Measurements from ENCODE around the gene CD320. TPM values are rescaled to one million over a fixed set of nuclear protein-coding genes. Genes with fewer than 3 reads are reported as not detected.

CD320 gene
- total and polyA plus RNA-seq, 2 donors (not counting 1 experiment from before 2014, with no cell fraction given), result 30.5 to 32.6 TPM

- Histone ChIP-seq H3K27me3 (replicated peaks in 1 of 4; ENCODE audit: control extremely low read depth in 1 of 4, control insufficient read depth in 3 of 4, insufficient read depth in 4 of 4, low read length in 3 of 4) (peaks cover 0 to 3% (median 2%) of the 10 kb centered on the region in 4 experiments), H4K20me1 (ENCODE audit: control insufficient read depth, insufficient read depth, low read length, poor library complexity, severe bottlenecking) (peaks cover 8% of the 10 kb centered on the region), H3K4me2 (replicated peaks; ENCODE audit: low read depth, low read length, poor library complexity, severe bottlenecking) (no peak overlapping the region), H3K79me2 (ENCODE audit: control insufficient read depth, insufficient read depth, low read length) (peaks cover 40% of the 10 kb centered on the region), H3K4me3 (ENCODE audit: control extremely low read depth in 1 of 5, extremely low read depth in 1 of 5, insufficient read depth in 1 of 5, low read depth in 2 of 5, low read length in 4 of 5) (no peak overlapping the region), H3K27ac (ENCODE audit: low read length in 2 of 2) (peak overlapping the region in 1 of 2 donors; percentile 20), H3K4me1 (ENCODE audit: control insufficient read depth in 2 of 2, insufficient read depth in 2 of 2, low read length in 2 of 2) (peaks cover 18 to 39% of the 10 kb centered on the region in 2 donors), H3K36me3 (replicated peaks in 1 of 2; ENCODE audit: control extremely low read depth in 1 of 2, control insufficient read depth in 1 of 2, extremely low read depth in 1 of 2, insufficient read depth in 2 of 2, low read length in 1 of 2) (peaks cover 0 to 20% of the 10 kb centered on the region in 2 experiments), H2AFZ (ENCODE audit: insufficient read depth, low read depth, low read length, poor library complexity, severe bottlenecking) (no peak overlapping the region), H3K9ac (ENCODE audit: low read length) (no peak overlapping the region), H3K9me3 (ENCODE audit: control extremely low read depth in 1 of 3, control insufficient read depth in 2 of 3, insufficient read depth in 1 of 3, low read length in 2 of 3) (no peaks in the 10 kb centered on the region)
- intact Hi-C loops (cut with micrococcal nuclease), result no loop called here
- ATAC-seq (ENCODE audit: low read depth) (no peak), DNase-seq (no peak)
- H3K27me3 Mint-ChIP-seq, result no peaks in the 10 kb centered on the region
- WGBS (ENCODE audit: insufficient coverage), result 84% methylated on average over 17 of the region's 17 CpGs
- H3K4me1 Mint-ChIP-seq, result peaks cover 37% of the 10 kb centered on the region
- ChIA-PET POLR2A (interaction anchor here (0.6 to 1.7 kb wide), 2 partner anchors 10 to 108 kb away, joined by 4 to 5 read pairs; no protein-coding TSS in a partner anchor), CTCF (interaction anchor here (0.5 to 1.3 kb wide), 2 partner anchors 8 to 29 kb away, joined by 5 to 6 read pairs; no protein-coding TSS in a partner anchor)
- H3K27ac Mint-ChIP-seq, result peak overlapping the region; percentile 59
- no peaks in the 10 kb centered on the region for H3K9me3 Mint-ChIP-seq (ENCODE audit: insufficient read depth)
- no peak overlapping the region for H3K4me3 Mint-ChIP-seq
- TF ChIP-seq EZH2 (IDR thresholded peaks at IDR 0.05; ENCODE audit: borderline replicate concordance, insufficient read depth, low read depth, low read length, poor library complexity, severe bottlenecking) (no peak), CTCF (IDR thresholded peaks at IDR 0.05) (no peak)
These were observed 16.3 kb upstream of the CD320 start for GRCh38 chr19:8324186-8325050.

DNA sequence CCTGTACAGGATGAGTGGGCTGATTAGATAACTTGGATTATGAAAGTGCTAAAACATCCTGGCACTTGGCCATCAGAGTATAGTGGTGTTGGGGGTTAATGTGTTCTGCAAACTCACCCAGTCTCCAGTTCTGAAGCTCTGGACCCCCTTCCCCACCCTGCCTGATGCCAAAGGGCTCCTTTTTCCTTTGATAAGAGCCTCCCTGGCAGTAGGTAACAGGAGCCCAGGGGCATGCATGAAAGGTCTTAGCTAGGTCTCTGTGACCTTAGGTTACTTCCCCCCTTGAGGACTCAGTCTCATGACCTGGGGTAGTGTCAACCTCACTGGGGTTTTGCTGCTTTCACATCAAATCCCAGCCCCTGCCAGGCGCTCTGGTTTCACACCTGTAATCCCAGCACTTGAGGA lies 15.6 kb upstream of the CD320 start:
- POLR2A ChIA-PET, result interaction anchor here (0.6 to 1.7 kb wide), 2 partner anchors 11 to 109 kb away, joined by 4 to 5 read pairs; no protein-coding TSS in a partner anchor
- H3K9me3 ChIP-seq (ENCODE audit: control extremely low read depth in 1 of 3, control insufficient read depth in 2 of 3, insufficient read depth in 1 of 3, low read length in 2 of 3), result no peaks in the 10 kb centered on the region
- no peaks in the 10 kb centered on the region for H3K9me3 Mint-ChIP-seq (ENCODE audit: insufficient read depth)
- intact Hi-C loops (cut with micrococcal nuclease), result no loop called here
- peaks cover 0 to 20% of the 10 kb centered on the region in 2 experiments for H3K36me3 ChIP-seq (replicated peaks in 1 of 2; ENCODE audit: control extremely low read depth in 1 of 2, control insufficient read depth in 1 of 2, extremely low read depth in 1 of 2, insufficient read depth in 2 of 2, low read length in 1 of 2)
- peaks cover 0 to 3% (median 2%) of the 10 kb centered on the region in 4 experiments for H3K27me3 ChIP-seq (replicated peaks in 1 of 4; ENCODE audit: control extremely low read depth in 1 of 4, control insufficient read depth in 3 of 4, insufficient read depth in 4 of 4, low read length in 3 of 4)
- no peak overlapping the region for H3K4me3 Mint-ChIP-seq
- H3K4me2 ChIP-seq (replicated peaks; ENCODE audit: low read depth, low read length, poor library complexity, severe bottlenecking), result no peak overlapping the region
- DNase-seq (no peak), ATAC-seq (ENCODE audit: low read depth) (no peak)
- TF ChIP-seq CTCF (IDR thresholded peaks at IDR 0.05) (no peak), EZH2 (IDR thresholded peaks at IDR 0.05; ENCODE audit: borderline replicate concordance, insufficient read depth, low read depth, low read length, poor library complexity, severe bottlenecking) (no peak)
- CTCF ChIA-PET, result interaction anchor here (1.3 kb wide), 1 partner anchor 30 kb away, joined by 6 read pairs; no protein-coding TSS in a partner anchor
- no peak overlapping the region for H3K4me3 ChIP-seq (ENCODE audit: control extremely low read depth in 1 of 5, extremely low read depth in 1 of 5, insufficient read depth in 1 of 5, low read depth in 2 of 5, low read length in 4 of 5)
- peak overlapping the region; percentile 59 for H3K27ac Mint-ChIP-seq
- WGBS (ENCODE audit: insufficient coverage), result 100% methylated on average over 1 of the region's 1 CpG
- no peak overlapping the region for H3K9ac ChIP-seq (ENCODE audit: low read length)
- H2AFZ ChIP-seq (ENCODE audit: insufficient read depth, low read depth, low read length, poor library complexity, severe bottlenecking), result no peak overlapping the region
- H3K4me1 ChIP-seq (ENCODE audit: control insufficient read depth in 2 of 2, insufficient read depth in 2 of 2, low read length in 2 of 2), result peaks cover 18 to 39% of the 10 kb centered on the region in 2 donors
- peaks cover 8% of the 10 kb centered on the region for H4K20me1 ChIP-seq (ENCODE audit: control insufficient read depth, insufficient read depth, low read length, poor library complexity, severe bottlenecking)
- no peaks in the 10 kb centered on the region for H3K27me3 Mint-ChIP-seq
- peaks cover 40% of the 10 kb centered on the region for H3K4me1 Mint-ChIP-seq
- peaks cover 40% of the 10 kb centered on the region for H3K79me2 ChIP-seq (ENCODE audit: control insufficient read depth, insufficient read depth, low read length)
- no peak overlapping the region for H3K27ac ChIP-seq (ENCODE audit: low read length in 2 of 2)

All from B cell (primary cell).